Stimulated activated naive B cell treated with anti-CD40 and anti-IgM and Interleukin-4, amounts not matched to agents 10 μg/mL and 1 μg/mL and 100 μg/mL, for 72 hours (primary cell): ENCODE measurements around the gene DOCK4.
A peak's percentile ranks its signal among the peaks of the same experiment; 100 is the strongest.

Source experiments
- ATAC-seq, 2 donors: fragments of 150-1000 bp; cut with Tn5 transposase; replicated peaks; 2 replicates each; pipeline ENCODE4 v1.10.0; 2021; ENCODE audit warnings: moderate library complexity in 1 of 2
- DNase-seq: peaks from one replicate; pipeline ENCODE4 v3.0.0; 2021
- H3K27ac Mint-ChIP-seq: one replicate; pipeline ENCODE4 v1.8.0; 2022; ENCODE audit warnings: mild to moderate bottlenecking, mixed read lengths
- H3K27me3 Mint-ChIP-seq, 2 donors: one replicate each; pipeline ENCODE4 v1.8.0; 2022; ENCODE audit warnings: mixed read lengths in 2 of 2
- H3K36me3 Mint-ChIP-seq, 2 donors: one replicate each; pipeline ENCODE4 v1.8.0; 2022; ENCODE audit warnings: mixed read lengths in 2 of 2, mild to moderate bottlenecking in 1 of 2
- H3K4me1 Mint-ChIP-seq, 2 donors: one replicate each; pipeline ENCODE4 v1.8.0; 2022; ENCODE audit warnings: mixed read lengths in 2 of 2, mild to moderate bottlenecking in 1 of 2
- H3K4me3 Mint-ChIP-seq, 2 donors: one replicate each; pipeline ENCODE4 v1.8.0; 2022; ENCODE audit warnings: mild to moderate bottlenecking in 2 of 2, mixed read lengths in 2 of 2, moderate library complexity in 1 of 2
- H3K9me3 Mint-ChIP-seq, 2 donors: one replicate each; pipeline ENCODE4 v1.8.0; 2022; ENCODE audit warnings: mixed read lengths in 2 of 2, mild to moderate bottlenecking in 1 of 2

The DOCK4 gene

DNA sequence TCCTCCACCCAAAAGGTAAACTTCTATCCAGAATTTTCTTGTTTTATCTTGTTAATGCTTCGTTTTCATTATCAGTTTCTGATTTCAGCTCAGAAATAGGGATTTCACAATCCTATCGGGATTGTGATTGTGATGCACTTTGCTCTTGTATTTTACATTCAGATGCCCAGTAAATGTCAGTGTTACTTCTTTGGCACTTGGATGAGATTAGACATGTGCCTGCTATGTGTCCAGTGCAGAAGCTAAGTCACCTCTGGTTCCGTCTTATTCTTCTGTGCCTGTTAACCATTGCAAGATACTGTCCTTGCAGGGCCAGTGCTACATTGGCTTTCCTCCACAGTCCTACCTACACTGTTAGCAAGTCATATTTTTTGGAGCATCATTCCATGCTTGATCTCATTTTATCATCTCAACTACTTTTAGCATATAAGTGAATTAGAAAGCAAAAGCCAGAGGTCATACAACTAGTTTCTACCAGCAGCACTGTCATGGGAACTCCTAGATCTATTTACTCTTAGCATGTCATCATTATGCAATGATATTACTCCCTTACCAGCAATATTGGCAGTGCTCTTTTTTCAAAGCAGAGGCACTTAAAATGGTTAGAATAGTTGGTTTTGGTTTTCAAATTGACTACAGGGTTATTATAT is 27.0 kb upstream of the DOCK4 start:
- no peaks in the 10 kb centered on the region for H3K27me3 Mint-ChIP-seq
- no peak overlapping the region for H3K27ac Mint-ChIP-seq
- H3K4me3 Mint-ChIP-seq = no peak overlapping the region
- no peak for ATAC-seq
- H3K9me3 Mint-ChIP-seq = no peaks in the 10 kb centered on the region
- no peak for DNase-seq
- H3K36me3 Mint-ChIP-seq = peaks cover 5 to 9% of the 10 kb centered on the region in 2 donors
- peaks cover 8 to 14% of the 10 kb centered on the region in 2 donors for H3K4me1 Mint-ChIP-seq

DNA sequence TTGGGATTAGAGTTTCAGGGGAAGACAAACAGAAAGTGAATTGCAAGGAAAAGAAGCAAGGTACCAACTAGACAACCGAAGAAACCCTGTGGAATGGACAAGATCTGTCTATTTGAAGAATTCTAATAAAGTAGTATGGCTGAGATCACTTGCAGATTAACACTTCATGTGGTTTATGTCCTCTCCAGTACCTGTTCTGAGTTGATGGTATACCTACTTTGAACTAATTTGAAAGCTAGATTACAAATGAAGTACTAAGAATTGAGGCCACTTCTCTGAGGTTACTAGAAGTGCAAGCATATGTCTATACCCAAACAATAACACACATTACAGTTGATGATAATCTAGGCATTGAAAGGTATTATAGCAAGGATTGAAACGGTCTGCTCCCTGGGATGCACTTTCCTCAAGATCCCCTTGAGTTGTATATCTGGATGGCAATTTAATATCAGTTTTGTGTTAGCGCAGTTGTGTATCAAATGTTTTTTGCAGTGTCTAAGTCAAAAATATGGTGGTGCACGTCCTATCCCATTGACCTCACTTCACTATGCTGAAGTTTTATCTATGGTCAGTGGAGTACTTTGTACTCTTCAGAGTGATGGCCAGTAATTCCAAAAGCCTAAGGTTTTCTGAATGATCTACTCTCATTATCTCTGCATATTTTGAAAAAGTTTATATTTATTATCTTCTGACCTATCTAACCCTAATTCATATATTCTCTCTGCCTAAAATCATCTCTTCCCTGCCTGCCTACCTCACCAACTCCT is 26.2 kb upstream of the DOCK4 start:
- no peak for ATAC-seq
- Mint-ChIP-seq H3K4me3 (no peak overlapping the region), H3K27me3 (no peaks in the 10 kb centered on the region), H3K4me1 (peaks cover 11 to 20% of the 10 kb centered on the region in 2 donors), H3K36me3 (peaks cover 3 to 6% of the 10 kb centered on the region in 2 donors), H3K27ac (no peak overlapping the region), H3K9me3 (peaks cover 0 to 2% of the 10 kb centered on the region in 2 donors)
- DNase-seq = no peak

DNA sequence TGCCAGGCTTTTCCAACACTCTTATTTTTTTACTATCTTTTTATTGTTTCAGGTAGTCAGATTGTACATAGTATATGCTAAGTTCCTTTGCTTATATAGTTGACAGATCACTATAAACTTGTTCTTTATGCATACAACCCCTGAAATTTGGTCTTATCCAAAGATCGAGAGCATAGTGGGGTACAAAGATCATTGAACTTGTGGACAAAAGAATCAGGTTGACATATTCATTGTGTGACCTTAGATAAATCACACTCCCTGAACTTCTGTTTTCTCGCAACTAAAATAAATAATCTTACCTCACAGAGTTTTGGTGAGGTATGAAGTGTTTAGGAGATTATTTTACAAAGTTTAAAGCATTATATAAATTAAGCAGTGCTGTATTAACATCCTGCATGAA is 22.4 kb upstream of the DOCK4 start:
- no peak for ATAC-seq
- Mint-ChIP-seq H3K4me1 (peaks cover 15 to 33% of the 10 kb centered on the region in 2 donors), H3K27ac (no peak overlapping the region), H3K27me3 (no peaks in the 10 kb centered on the region), H3K4me3 (no peak overlapping the region), H3K36me3 (peaks cover 7 to 15% of the 10 kb centered on the region in 2 donors), H3K9me3 (peaks cover 0 to 4% of the 10 kb centered on the region in 2 donors)
- DNase-seq = no peak

DNA sequence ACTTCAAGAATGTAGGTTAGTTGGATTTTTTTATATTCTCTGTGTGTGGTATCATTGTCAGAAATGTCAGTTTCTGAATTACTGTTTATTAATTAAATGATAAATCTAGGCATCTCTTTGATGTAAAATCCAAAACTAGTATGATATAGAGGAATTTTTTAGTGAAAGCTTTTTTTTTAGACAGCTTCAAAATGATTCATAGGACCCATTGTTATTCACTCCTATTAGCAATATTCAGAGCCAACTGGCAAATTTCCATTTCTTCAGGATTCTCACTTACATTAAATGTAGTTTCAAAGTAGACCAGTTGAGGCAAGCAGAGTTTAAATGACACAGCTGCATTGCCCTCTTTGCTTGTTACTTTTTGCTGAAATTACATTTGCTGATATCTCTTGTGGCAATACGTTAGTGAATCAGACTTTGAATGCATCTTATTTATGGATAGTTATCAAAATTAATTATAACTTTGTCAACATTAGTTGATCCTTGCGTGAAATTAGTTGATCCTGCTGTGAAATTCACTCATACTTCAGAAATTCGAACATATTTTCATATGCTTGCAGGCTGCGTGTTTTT is 20.6 kb upstream of the DOCK4 start:
- H3K4me3 Mint-ChIP-seq = no peak overlapping the region

DNA sequence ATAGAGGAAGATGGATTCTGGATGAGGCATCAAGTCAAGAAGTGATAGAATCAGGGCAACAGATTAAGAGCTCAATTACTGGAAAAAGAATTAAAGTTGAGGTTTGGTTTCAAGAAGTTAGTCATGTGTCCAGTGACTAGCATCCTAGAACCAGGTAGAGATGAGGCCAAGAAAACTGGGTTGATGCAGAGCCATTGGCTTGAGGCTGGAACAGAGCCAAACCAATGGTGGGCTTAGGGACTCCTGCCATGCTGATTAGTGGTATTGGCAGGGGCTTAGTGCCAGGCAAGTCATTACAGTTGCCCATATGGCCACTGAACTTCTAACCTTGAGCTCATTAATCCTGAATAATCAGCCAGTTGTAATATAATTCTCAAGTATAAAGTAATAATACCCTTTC is 18.8 kb upstream of the DOCK4 start:
- Mint-ChIP-seq H3K27ac (peak overlapping the region; percentile 20), H3K36me3 (peaks cover 11 to 20% of the 10 kb centered on the region in 2 donors), H3K4me3 (no peak overlapping the region), H3K9me3 (peaks cover 4 to 6% of the 10 kb centered on the region in 2 donors), H3K4me1 (peaks cover 16 to 31% of the 10 kb centered on the region in 2 donors), H3K27me3 (no peaks in the 10 kb centered on the region)
- no peak for ATAC-seq
- no peak for DNase-seq

More for the DNA sequence above, 20.6 kb upstream of the DOCK4 start:
- no peaks in the 10 kb centered on the region for H3K27me3 Mint-ChIP-seq
- peaks cover 0 to 4% of the 10 kb centered on the region in 2 donors for H3K9me3 Mint-ChIP-seq
- ATAC-seq (no peak), DNase-seq (no peak)
- peaks cover 15 to 27% of the 10 kb centered on the region in 2 donors for H3K4me1 Mint-ChIP-seq
- H3K36me3 Mint-ChIP-seq = peaks cover 7 to 15% of the 10 kb centered on the region in 2 donors
- H3K27ac Mint-ChIP-seq = no peak overlapping the region

DNA sequence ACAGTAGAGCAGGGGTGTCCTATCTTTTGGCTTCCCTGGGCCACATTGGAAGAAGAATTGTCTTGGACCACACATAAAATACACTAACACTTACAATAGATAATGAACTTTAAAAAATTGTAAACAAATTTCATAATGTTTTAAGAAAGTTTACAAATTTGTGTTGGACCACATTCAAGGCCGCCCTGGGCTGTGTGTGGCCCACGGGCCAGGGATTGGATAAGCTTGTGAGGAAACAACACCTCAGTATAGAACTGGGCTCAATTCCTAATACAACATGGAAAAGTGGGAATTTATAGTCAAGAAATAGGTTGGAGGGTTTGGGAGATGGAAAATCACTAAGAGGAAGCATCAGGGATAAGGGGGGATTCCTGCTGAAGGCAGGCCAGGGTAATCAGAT is 18.0 kb upstream of the DOCK4 start:
- H3K9me3 Mint-ChIP-seq = peaks cover 4 to 6% of the 10 kb centered on the region in 2 donors
- peaks cover 11 to 16% of the 10 kb centered on the region in 2 donors for H3K36me3 Mint-ChIP-seq
- no peak overlapping the region for H3K4me3 Mint-ChIP-seq
- no peak for ATAC-seq
- DNase-seq = no peak
- H3K4me1 Mint-ChIP-seq = peaks cover 11 to 26% of the 10 kb centered on the region in 2 donors
- no peak overlapping the region for H3K27ac Mint-ChIP-seq
- H3K27me3 Mint-ChIP-seq = no peaks in the 10 kb centered on the region

DNA sequence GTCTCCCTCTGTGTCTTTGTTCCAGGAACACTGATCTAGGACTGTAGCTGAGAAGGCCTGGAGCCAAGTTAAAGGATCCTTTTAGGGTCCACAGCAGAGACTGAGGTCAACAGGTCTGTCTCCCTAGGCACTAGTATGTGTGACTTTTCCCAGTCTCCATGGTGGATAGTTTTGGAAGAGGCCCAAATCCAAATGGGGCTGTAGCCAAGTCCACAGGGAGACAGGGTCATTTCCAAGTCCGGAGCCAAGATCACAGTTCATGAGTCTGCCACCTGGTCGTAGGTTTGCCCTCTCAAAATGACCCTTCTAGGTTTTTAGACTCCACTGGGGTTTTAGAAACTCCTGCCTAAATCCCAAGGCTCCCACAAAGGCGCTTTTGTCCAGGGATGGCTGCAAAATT is 17.1 kb upstream of the DOCK4 start:
- H3K9me3 Mint-ChIP-seq = peaks cover 4 to 6% of the 10 kb centered on the region in 2 donors
- ATAC-seq (no peak), DNase-seq (no peak)
- peaks cover 13 to 16% of the 10 kb centered on the region in 2 donors for H3K36me3 Mint-ChIP-seq
- peaks cover 9 to 26% of the 10 kb centered on the region in 2 donors for H3K4me1 Mint-ChIP-seq
- no peaks in the 10 kb centered on the region for H3K27me3 Mint-ChIP-seq
- no peak overlapping the region for H3K27ac Mint-ChIP-seq
- H3K4me3 Mint-ChIP-seq = no peak overlapping the region

DNA sequence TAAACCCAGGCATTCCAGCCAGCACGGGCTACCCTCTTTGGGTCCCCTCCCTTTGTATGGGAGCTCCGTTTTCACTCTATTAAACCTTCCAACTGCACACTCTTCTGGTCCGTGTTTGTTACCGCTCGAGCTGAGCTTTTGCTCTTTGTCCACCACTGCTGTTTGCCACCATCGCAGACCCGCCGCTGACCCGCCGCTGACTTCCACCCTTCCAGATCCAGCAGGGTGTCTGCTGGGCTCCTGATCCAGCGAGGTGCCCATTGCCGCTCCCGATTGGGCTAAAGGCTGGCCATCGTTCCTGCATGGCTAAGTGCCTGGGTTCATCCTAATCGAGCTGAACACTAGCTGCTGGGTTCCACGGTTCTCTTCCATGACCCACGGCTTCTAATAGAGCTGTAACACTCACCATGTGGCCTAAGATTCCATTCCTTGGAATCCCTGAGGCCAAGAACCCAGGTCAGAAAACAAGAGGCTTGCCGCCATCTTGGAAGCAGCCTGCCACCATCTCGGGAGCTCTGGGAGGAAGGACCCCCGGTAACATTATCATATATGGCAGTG is 14.8 kb upstream of the DOCK4 start:
- no peak overlapping the region for H3K4me3 Mint-ChIP-seq
- ATAC-seq = no peak
- no peak overlapping the region for H3K27ac Mint-ChIP-seq
- H3K4me1 Mint-ChIP-seq = peaks cover 6 to 18% of the 10 kb centered on the region in 2 donors
- peaks cover 4 to 5% of the 10 kb centered on the region in 2 donors for H3K9me3 Mint-ChIP-seq
- no peak for DNase-seq
- H3K27me3 Mint-ChIP-seq = no peaks in the 10 kb centered on the region
- peaks cover 12 to 23% of the 10 kb centered on the region in 2 donors for H3K36me3 Mint-ChIP-seq

DNA sequence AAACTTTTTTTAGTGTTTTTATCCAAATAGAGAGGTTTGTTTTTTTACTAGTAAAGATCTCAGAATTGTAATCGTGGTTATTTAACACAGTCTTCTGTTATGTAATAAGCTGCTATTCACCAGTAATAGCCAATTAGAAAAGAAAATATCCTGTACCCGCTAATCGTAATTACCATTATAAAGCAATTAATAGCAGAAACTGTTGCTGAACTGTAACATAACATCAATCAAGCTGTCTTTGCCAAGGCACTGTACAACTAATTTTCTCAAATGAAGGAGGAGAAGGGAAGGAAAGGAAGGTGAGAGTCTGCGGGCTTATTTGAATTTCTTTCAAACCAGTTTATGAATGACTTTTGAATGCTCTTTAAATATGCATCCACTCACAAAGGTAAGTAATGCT is 9.6 kb upstream of the DOCK4 start:
- H3K36me3 Mint-ChIP-seq = peaks cover 6 to 13% of the 10 kb centered on the region in 2 donors
- H3K4me3 Mint-ChIP-seq = no peak overlapping the region
- DNase-seq = no peak
- ATAC-seq = no peak
- H3K4me1 Mint-ChIP-seq = peaks cover 12 to 27% of the 10 kb centered on the region in 2 donors
- peaks cover under 1% of the 10 kb centered on the region in 2 donors for H3K9me3 Mint-ChIP-seq
- no peaks in the 10 kb centered on the region for H3K27me3 Mint-ChIP-seq
- no peak overlapping the region for H3K27ac Mint-ChIP-seq

DNA sequence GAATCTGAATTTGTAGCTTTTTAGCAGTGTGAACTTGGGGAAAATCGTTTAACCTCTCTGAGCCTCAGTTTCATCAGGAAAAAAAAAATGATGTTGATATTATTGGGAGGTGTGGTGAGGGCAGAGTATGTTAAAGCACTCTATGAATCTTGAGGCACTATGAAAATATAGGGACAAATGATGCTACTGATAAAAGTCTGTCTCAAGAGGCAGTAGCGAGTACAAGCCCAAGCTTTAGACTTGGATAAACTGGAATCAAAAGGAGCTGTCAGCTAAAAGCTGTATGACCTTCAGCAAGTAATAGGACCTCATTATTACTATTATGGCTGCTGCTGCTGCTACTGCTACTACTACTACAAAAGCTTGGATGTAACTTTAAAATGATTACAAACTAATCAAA is 8.7 kb upstream of the DOCK4 start:
- no peak overlapping the region for H3K4me3 Mint-ChIP-seq
- peaks cover 12 to 26% of the 10 kb centered on the region in 2 donors for H3K4me1 Mint-ChIP-seq
- no peak for ATAC-seq

DNA sequence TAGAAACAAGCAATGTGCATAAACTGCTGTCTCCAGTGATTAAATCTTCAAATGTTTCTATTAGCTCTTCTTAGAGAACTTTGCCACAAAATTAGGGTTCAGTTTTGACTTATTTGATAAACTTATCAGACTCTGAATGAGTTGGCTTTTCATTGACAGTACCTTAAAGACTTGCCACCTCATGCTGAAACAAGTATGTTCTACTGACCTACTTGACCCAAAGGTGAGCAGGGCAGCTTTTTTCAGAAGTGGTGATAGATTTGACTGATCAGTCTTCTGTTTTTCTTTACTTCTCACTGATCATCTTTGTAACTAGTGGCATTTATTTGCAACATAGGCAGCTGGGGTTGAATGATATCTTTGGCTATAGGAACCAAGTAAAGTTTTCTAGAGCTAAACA is 8.1 kb upstream of the DOCK4 start:
- ATAC-seq (no peak), DNase-seq (no peak)
- Mint-ChIP-seq H3K9me3 (no peaks in the 10 kb centered on the region), H3K27ac (no peak overlapping the region), H3K4me3 (no peak overlapping the region), H3K27me3 (no peaks in the 10 kb centered on the region), H3K4me1 (peaks cover 12 to 26% of the 10 kb centered on the region in 2 donors), H3K36me3 (peaks cover 6 to 12% of the 10 kb centered on the region in 2 donors)

More for the DNA sequence above, 8.7 kb upstream of the DOCK4 start:
- no peak overlapping the region for H3K27ac Mint-ChIP-seq
- H3K36me3 Mint-ChIP-seq = peaks cover 6 to 12% of the 10 kb centered on the region in 2 donors
- no peak for DNase-seq
- H3K27me3 Mint-ChIP-seq = no peaks in the 10 kb centered on the region
- no peaks in the 10 kb centered on the region for H3K9me3 Mint-ChIP-seq

DNA sequence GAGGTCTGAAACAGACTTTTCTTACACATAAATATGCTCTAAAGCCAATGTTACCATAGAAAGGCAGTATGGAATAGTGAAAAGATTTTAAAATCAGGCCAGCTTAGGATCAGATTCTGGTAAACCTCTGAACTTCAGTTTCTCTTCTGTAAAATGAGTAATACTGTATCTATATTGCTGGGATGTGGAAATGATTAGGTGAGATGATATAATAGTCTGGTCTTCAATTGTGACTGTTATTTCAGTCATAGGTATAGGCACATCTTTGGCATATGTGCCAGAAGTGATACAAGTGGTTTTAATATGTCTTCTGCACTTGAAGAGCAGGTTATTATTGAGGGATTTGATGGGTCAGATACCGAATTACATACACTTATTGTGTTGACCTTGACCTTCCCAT is 7.5 kb upstream of the DOCK4 start:
- ATAC-seq (no peak), DNase-seq (no peak)
- H3K36me3 Mint-ChIP-seq = peaks cover 6 to 12% of the 10 kb centered on the region in 2 donors
- H3K9me3 Mint-ChIP-seq = no peaks in the 10 kb centered on the region
- H3K4me1 Mint-ChIP-seq = peaks cover 12 to 26% of the 10 kb centered on the region in 2 donors
- H3K27me3 Mint-ChIP-seq = no peaks in the 10 kb centered on the region
- no peak overlapping the region for H3K27ac Mint-ChIP-seq
- no peak overlapping the region for H3K4me3 Mint-ChIP-seq

DNA sequence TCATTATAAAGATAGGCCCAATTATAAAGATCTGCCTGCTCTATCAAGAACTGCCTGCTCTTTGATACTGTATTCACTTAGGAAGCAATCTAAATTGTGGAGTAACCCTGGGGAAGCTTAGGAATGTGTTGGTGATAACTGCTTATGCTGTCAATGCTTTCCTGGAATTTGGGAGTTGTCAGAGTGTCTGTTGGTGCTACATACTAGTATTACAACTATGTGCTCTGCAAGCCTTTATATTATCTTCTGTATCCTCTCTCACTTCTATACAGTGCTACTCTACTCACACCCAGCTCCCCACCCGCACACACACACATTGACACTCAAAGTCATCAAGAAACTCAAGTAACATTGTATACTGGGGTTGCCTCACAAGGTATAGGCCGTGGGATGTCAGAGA is 6.4 kb upstream of the DOCK4 start:
- Mint-ChIP-seq H3K27ac (no peak overlapping the region), H3K36me3 (peaks cover 6 to 12% of the 10 kb centered on the region in 2 donors), H3K4me1 (peaks cover 12 to 26% of the 10 kb centered on the region in 2 donors), H3K9me3 (no peaks in the 10 kb centered on the region), H3K27me3 (no peaks in the 10 kb centered on the region), H3K4me3 (no peak overlapping the region)
- DNase-seq (no peak), ATAC-seq (no peak)

DNA sequence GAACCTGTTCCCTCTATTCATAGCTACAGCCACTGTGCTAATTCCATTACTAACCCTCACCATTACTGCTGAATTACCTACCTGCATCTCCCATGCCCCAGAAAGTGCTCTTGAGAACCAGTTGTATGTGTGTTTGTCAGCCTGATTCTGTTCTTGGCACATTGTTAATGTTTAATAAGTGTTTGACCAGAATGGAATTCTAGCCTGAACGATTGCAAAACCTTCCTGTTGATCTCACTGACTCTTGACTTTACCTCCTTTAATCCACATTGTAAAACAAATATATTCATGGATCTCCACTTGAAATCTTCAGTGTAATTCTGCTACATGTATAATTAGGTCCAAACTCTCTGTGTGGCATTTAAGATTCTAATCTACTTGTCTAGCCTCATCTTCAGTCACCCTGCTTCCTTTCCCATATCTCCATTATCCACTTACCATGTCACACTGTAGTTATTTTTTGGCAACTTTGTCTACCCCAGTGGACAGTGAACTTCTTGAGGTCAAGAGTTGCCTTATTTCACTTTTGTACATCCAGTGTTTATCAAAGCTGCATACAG is 5.2 kb upstream of the DOCK4 start:
- DNase-seq = no peak
- Mint-ChIP-seq H3K9me3 (no peaks in the 10 kb centered on the region), H3K4me3 (no peak overlapping the region), H3K4me1 (peaks cover 16 to 31% of the 10 kb centered on the region in 2 donors), H3K27me3 (no peaks in the 10 kb centered on the region), H3K27ac (no peak overlapping the region), H3K36me3 (peaks cover 6 to 7% of the 10 kb centered on the region in 2 donors)
- ATAC-seq = no peak
